Measurements from ENCODE around the gene BABAM2.
"Not testable (repeated sequence)": the region's sequence is repeated elsewhere in the genome, so short reads cannot be mapped to it uniquely, and the experiment has no call there.

The BABAM2 gene

DNA sequence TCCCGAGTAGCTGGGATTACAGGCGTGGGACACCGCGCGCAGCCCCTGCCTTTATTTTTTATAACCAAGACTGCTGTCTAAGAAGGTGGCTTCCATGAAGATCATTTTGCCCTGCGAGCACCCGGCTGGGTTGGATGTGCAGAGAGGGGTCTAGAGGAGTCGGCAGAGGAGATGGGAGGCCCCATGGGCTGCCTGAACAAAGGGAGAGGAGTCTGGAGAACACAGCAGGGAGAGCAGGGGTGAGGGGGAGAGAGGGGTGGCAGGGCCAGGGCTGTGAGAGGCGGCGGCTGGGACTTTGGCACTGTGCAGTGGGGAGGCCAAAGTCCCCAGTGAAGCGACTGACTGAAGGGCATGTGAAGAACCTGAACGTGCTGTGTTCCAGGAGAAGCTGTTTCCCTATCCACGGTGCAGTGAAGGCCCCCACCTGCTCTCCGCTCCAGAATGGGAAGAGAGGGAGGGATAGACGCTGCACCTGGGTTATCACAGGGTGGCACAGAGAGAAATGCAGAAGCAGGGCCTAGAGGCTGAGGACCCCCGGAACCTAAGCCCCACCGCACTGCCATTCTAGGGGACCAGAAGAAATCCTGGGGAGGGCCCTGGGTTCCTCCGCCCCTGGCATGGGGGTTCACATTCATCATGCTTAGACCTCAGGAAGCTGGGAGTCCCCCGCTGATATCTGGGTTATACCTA, 477.3 kb downstream of the BABAM2 start:
- no peak for ATAC-seq

DNA sequence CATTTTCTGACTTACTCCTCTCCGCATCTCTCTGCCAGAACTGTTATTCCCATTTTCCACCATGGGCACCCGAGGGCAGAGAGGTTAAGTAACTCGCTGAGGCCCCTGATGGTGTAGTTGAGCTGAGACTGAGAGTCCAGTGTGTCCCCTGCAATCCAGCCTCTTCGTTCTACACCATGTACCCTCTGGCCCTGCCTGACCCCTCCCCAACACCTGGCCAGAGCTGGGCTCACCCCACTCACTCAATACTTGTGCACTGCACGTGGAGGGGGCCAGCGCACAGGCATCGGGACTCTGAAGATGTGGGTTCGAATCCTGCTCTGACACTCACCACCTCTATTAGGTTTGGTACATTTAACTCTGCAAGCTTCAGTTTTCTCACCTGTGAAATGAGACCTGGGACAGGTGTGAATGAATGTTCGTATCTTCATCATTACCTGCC, 477.8 kb downstream of the BABAM2 start:
- ATAC-seq = no peak

DNA sequence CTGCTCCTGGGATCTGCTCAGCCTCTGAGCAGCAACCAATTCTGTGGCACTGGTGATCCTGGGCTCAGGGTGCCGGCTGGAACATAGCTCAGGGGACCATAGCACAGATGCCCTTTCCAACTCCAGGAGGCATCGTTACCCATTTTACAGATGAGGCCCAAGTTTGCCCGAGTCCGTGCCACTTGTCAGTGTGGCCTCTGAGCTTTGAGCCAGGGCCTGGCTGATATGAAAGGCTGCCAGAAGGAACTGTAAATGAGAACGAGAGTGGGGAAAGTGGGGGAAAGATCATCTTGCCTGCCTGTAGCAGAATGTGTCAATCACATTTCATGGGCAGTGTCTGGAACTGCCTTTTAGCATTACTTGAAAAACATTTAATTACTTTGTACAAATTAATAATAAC, 478.8 kb downstream of the BABAM2 start:
- no peak for ATAC-seq

DNA sequence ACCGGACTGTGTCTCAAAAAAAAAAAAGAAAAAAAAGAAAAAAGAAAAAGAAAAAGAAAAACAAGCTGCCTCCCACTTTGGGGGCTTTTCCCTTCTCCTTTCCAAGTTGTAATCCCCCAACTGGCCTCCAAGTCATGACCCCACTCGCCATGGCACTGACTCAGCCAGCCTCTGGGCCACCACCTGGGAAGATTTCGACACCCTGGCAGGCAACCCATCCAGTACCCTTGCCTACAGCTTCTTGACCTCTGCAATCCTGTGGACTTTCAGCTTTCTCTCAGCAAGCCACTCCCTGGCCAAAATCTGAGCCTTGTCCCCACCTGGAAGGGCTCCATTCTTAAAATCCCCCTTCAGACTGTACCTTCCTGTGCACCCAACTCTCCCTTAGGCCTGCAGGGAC, 479.8 kb downstream of the BABAM2 start:
- no peak for ATAC-seq

DNA sequence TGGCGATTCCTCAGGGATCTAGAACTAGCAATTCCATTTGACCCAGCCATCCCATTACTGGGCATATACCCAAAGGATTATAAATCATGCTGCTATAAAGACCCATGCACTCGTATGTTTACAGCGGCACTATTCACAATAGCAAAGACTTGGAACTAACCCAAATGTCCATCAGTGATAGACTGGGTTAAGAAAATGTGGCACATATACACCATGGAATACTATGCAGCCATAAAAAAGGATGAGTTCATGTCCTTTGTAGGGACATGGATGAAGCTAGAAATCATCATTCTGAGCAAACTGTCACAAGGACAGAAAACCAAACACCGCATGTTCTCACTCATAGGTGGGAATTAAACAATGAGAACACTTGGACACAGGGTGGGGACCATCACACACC, 481.2 kb downstream of the BABAM2 start:
- ATAC-seq = not testable (repeated sequence)

DNA sequence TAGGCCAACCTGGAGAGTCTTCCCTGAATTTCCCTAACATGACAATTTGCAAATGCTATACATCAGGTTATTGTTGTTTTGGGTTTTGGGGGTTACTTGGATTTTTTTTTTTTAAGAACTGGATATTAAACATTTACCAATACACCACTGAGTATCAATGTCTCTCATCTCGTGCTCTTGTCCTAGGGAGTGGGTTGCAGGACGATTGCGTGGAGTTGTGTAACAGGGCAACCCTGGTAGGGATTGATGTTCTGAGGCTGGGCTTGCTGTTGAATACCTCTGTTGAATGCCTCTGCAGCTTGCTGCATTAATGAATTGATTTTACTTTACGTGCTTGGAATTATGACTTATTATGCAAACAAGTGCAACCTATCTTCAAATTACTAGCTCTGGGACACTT, 483.3 kb downstream of the BABAM2 start:
- ATAC-seq = no peak

DNA sequence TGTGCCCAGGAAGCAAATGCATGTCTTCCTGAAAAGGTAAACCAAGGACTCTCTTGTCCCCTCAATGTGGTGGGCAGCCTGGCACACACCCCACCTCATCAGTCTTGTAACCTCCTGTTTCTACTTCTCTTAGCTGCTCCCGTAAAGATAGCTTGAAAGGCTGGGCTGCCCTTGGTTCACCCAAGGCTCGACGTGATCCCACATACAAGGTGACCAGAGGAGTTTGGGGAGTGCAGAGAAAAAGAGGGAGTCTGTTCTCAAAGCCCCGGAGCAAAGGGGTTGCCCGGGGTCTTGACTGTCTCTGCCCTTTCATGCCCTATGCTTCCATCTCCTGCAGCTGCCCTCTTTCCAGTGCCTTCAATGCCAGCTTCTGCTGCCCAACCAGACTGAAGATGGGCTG, 483.8 kb downstream of the BABAM2 start:
- ATAC-seq = no peak

DNA sequence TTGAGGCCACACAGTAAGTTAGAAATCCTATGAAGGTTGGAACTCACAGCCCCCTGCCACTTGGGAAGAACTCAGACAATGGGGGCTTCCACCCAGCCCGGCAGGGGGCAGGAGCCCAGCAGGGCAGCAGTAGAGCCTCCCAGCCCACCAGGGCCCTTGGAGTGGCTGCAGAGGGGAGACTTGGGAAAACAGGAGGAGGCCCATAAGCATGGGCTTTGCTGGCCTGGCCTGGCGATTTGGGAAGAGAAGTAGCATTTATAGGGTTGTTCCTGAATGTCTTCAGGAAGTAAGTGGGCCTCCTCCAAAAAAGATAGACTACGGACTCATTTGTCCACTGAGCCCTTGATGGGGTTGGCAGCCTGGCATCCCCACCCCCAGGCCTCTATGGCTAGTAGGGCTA, 484.7 kb downstream of the BABAM2 start:
- no peak for ATAC-seq

DNA sequence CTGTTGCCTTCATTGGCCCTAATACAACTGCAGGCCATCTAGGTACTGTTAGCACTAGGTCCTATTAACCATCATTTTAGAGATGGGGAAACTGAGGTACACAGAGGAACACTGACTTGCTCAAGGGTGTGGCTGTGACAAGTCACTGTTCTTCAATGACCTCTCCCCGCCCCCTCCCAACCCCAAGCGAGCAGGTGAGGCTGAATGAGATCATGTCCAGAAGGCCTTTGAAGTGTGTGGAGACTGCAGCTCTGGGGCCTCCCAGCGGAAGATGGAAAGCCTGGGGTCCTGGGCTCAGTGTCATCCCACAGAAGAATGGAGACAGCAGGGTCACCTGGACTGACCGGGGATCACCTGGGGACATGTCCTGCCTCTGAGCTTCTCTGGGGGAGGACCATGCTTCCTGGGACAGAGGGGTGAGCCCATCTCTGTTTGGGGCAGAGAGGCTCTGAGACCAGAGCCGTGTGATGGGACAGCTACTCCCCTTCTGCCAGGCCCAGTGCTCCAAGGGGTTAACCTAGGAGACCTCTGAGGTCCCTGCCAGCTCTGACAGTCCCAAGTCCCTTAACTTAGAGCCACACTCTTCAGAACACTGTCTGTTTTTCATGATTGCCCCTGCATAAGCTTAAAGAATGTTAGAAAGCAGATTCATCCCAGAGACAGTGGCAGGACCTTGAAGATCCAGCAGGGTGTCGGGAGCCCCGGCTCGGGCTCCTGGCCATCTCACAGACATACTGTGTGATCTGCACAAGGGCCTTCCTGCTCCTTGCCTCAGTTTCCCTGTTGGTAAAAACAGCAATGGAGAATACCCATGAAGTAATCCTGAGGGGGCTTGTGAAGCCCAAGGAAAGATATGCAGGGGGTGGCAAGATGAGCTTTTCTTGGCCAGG, 485.5 kb downstream of the BABAM2 start:
- no peak for ATAC-seq

DNA sequence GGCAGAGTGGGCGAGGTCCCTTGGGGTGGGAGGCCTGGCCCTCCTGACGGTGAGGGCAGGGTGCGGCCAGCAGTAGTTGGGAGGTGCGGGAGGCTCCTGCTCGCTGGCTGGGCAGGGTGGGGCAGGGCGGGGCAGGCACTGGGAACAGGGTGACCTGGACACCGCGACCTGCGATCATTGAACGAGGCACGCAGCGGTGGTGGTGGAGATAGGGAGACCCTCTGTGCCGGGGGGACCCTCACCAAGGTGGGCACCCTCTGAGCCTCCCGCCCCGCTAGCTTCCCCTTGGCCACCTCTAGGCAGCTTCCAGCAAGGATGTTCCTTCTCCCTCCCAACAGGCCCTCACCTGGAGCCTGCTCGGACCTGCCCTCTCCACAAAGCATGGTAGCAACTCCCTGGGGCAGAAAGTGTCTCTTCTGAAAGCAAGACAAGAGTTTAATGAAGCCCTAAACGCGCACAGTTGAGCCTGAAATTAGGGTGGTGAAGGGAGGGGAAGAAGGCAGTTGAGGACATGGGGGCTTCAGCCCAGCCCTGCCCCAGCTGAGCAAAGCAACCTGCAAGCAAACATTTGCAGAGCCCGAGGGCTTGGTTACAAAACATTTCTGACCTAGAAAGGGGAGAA, 486.8 kb downstream of the BABAM2 start:
- ATAC-seq = no peak

DNA sequence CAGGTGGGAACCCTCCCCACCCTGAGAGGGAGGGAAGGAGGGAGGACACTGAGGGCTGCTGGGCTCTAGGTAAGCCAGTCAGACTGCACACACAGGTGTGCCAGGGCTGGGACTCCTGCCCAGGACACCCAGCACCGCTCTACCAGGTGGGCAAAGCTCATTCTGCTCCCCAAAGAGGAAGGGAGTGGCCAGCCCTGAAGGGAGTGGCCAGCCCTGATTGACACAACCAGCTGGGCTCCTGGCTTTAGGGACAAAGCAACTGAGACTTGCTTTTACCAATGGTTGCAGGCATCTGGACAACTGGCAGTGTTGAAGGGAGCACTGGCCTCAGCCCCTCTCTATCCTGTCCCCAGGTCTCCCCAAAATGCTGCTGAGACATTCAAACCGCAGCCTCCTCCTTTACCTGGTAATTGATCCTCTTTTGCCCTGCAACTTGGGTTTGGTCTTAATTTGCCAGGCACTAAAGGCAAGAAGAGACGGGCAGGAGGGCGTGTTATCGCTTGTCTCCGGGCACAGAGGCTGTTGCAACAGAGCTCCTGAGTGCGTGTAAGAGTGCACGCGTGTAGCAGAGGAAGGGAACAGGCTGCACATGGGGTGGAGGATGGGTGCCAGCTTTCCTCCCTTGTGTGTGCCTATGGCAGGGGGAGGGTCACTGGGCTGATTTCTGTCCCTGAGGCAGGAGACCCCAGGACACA, 487.6 kb downstream of the BABAM2 start:
- no peak for ATAC-seq

DNA sequence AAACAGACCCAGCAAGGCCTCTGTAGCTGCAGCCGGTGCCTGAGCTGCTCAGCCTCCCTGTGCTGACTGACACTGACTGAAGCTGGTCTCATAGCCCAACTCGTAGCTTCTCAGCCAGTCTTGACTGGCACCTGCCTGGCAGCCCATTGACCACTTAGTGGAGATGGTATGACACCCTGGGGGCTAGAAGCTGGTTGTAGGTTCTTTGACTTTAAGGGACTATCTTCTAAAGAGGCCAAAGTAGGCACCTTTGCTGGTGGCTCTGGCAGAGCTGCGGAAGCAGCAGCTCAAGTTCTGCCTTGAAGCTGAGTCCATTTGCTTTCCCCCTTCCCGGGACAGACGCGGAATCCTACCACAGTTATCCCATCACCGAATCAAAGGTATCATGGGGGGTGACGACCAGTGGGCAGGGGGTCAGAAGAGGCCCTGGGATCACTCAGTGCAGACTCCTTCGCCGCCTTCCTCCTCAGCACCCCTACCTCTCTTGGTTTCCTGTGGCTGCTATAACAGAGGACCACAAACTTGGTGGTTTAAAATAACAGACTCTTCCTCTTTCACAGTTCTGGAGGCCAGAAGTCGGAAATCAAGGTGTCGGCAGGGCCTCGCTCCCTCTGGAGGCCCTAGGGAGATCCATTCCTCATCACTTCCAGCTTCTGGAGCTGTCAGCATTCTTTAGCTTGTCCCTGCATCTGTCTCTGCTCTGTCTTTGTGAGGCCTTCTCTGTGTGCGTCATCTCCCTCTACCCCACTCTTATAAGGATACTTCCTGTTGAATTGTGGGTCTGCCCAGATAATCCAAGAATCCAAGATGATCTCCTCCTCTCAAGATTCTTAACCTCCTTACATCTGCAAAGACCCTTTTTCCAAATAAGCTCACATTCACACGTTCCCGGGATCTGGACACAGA, 488.4 kb downstream of the BABAM2 start:
- no peak for ATAC-seq

DNA sequence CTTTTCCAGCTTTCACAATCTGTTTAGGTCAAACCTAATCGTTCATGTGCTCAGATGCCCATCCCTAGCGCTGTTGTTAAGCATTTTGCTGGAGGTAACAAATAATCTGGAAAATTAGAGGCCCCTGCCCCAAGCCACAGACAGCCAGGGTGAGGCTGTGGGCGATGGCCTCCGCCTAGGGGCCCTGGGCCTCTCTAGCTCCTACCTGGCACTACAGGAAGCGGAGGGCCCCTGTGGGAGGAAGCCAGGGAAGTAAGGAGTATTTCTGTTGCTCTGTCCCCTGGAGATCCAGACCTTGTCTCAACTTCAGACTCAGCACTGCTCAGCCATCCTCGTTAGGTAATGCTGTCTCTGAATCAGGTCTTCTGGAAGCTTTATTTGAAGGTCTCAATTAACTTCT, 489.7 kb downstream of the BABAM2 start:
- no peak for ATAC-seq

DNA sequence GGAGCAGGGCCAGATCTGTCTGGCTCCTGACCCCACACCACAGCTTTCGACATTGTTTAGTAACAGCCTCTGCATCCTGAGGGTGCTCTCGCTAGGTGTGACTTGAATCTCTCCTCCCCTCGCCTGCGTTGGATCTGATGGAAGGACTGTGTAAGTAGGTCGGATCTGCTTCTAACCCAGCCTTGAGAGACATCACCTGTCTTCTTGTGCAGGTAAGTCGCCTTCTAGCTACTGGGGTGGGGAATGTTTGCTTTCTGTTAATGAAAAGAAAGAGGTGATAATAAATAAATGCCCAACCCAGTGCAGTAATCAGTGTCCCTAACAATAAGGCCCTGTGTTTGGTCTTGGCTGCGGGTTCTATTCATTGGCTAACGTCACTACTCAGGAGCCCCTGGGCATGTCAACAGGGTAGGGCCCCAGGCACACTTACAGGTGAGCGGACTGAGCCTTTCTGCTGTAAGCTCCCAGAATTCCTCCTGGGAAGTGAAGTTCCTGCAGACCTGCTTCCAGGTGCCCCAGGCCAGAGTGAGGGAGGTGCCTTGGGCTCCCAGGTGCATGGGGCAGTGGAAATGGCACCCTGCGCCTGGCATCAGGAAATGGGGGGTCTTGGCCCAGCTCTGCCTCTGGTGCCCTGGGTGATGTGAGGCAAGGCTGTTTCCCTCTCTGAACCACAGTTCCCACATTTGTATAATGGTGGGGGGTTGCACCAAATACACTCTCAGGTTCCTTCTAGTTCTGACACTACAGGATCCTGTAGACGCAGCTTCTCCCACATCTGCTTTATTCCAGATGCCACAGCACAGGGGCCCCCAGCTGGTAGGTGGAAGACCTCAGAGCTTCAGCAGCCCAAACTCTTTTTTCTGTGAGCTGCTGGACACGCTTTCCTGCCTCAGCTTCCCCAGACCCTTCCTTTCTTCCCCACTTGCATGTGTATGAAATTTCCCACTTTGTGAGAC, 491.0 kb downstream of the BABAM2 start:
- ATAC-seq = no peak

DNA sequence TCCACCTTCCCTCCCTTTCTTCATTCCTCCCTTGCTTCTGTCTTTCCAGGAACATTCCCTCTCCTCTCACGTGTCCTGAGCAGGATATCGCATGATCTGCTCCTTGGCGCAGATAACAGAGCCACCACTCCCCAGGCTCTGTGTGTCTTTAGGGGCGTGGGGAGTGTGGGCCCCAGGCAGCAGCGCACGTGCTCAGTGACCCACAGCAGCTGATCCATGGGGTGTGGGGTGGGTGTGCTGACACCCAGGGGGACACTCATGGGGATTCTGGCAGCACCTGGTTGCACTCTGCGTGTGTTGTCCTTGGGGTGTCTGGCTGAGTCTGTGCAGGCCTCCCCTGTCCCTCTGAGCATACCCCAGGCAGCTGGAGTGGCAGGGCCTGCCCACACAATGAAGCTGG, 492.2 kb downstream of the BABAM2 start:
- ATAC-seq = no peak

DNA sequence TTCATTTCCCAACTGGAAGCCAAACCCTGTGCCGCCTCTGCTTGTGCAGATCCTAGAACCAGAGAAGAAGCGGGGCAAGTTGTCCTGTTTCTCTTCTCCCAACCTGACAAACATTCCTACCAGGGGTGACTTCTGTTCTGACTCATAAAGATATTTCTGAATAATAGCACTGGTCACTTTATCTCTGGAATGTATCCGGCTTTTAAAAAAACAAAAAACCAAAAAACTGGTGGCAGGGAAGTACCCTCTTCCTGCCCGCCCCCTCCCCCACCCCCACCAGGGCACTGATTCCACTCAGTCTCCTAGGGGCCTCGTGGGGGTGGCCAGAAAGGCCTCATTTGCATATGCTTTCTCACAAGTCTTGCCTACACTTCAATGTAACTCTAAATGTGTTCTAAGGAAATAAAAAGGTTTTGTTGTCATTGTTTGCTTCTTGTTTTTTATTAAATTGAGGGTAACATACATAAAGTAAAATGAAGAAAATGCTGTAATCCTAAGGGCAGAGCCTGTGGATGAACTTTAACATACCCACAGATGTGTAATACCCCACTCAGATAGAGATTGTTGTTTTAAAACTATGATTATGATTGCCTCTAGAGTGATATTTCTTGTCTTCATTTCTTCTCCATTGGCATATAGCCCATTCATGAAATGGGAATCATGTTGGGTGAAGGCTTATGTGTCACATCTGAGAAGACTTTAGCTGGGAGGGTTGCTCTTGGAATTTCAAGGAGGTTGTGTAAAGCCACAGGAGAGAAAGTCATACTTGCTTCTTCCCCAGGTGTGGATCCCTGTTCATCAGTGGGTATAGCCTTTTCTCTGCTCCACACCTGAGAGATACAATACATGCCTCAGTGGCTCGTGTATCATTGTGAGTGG, 496.8 kb downstream of the BABAM2 start:
- no peak for ATAC-seq

Data from activated CD4-positive, CD25-positive, alpha-beta regulatory T cell treated with anti-CD3 and anti-CD28 coated beads, Interleukin-2, amount 50 U/mL, for 24 hours (primary cell).